ENCODE measurements around the gene CCDC92. TPM values are rescaled to one million over a fixed set of nuclear protein-coding genes. Genes with fewer than 3 reads are reported as not detected.
A peak's percentile ranks its signal among the peaks of the same experiment; 100 is the strongest.

Gene CCDC92
- total RNA-seq, 1 donor from 2014 or later: 22.9 TPM

DNA sequence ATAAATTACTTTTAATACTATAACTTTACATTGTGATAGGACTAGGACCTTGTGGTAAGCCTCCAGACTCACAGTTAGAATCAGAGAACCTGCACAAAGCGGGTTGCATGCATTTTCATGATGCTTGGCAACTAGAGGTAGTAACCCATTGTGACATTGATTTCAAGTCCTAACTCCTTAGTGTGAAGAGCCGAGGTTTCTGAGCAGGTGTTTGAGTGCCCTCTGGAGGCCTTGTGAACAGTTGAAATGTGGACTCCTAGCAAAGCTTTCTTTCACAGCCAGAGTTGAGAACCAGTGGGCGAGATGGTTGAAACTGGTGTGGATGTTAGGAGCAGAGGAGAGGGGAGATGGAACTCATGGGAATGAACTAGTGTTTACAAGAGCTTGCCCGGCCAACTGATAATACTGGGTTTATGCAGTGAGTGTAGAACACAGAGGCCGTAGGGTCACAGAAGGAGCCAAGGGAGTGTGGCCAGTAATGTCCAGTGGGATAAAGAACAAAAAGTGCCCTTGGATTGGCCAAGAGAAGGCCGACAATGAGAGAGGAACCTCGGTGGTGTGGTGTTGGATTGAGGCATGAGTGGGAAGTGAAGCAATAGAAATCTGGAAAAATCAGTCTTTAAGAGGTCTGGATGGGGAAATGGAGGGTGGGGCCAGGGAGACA is 11.3 kb upstream of the CCDC92 start:
- TF ChIP-seq, protein P1, sequence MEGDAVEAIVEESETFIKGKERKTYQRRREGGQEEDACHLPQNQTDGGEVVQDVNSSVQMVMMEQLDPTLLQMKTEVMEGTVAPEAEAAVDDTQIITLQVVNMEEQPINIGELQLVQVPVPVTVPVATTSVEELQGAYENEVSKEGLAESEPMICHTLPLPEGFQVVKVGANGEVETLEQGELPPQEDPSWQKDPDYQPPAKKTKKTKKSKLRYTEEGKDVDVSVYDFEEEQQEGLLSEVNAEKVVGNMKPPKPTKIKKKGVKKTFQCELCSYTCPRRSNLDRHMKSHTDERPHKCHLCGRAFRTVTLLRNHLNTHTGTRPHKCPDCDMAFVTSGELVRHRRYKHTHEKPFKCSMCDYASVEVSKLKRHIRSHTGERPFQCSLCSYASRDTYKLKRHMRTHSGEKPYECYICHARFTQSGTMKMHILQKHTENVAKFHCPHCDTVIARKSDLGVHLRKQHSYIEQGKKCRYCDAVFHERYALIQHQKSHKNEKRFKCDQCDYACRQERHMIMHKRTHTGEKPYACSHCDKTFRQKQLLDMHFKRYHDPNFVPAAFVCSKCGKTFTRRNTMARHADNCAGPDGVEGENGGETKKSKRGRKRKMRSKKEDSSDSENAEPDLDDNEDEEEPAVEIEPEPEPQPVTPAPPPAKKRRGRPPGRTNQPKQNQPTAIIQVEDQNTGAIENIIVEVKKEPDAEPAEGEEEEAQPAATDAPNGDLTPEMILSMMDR (conservative IDR thresholded peaks at IDR 0.05): peak; percentile 74
- H3K4me3 Mint-ChIP-seq: no peak overlapping the region
- peaks cover 47% of the 10 kb centered on the region for H3K4me1 Mint-ChIP-seq (ENCODE audit: unreplicated experiment)
- no peaks in the 10 kb centered on the region for H3K9me3 Mint-ChIP-seq
- H3K27me3 Mint-ChIP-seq: no peaks in the 10 kb centered on the region
- peak overlapping the region; percentile 31 for H3K27ac Mint-ChIP-seq
- H3K36me3 Mint-ChIP-seq: peaks cover 21% of the 10 kb centered on the region
- no peak for DNase-seq (ENCODE audit: extremely low spot score, unreplicated experiment)

DNA sequence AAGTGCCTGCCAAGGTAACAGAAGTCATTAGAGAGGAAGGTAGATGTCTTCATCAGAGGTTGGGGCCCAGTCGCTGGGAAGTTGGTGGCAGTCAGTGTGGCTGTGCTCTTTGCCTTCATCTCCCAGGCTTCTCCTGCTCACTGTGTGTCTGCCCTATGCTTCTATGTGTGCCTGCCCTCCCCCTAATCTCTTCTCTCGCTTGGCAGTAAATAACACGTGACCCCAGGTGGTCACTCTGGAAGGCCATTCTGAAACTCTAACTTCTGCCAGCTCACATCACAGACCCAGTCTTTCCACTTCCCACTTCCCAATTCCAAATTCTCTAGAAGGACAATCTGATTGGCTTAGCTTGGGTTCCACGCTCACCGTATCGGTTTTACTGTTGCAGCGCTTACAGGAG is 9.6 kb upstream of the CCDC92 start:
- H3K27me3 Mint-ChIP-seq: no peaks in the 10 kb centered on the region
- H3K9me3 Mint-ChIP-seq: no peaks in the 10 kb centered on the region
- no peak overlapping the region for H3K27ac Mint-ChIP-seq
- DNase-seq (ENCODE audit: extremely low spot score, unreplicated experiment): no peak
- H3K36me3 Mint-ChIP-seq: peaks cover 17% of the 10 kb centered on the region
- no peak overlapping the region for H3K4me3 Mint-ChIP-seq
- H3K4me1 Mint-ChIP-seq (ENCODE audit: unreplicated experiment): peaks cover 47% of the 10 kb centered on the region
- TF ChIP-seq, protein P1 (conservative IDR thresholded peaks at IDR 0.05): no peak

DNA sequence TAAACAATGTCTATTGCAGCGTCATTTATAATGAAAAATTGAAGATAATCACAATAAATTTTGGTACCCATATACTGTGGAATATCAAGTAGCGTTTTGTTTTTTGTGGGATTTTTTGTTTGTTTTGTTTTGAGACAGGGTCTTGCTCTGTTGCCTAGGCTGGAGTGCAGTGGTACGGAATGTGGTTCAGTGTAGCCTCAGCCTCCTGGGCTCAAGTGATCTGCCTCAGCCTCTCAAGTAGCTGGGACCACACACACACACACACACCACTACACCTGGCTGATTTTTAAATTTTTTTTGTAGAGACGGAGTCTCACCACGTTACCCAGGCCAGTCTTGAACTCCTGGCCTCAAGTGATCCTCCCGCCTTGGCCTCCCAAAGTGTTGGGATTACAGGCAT is 6.9 kb upstream of the CCDC92 start:
- peaks cover 44% of the 10 kb centered on the region for H3K4me1 Mint-ChIP-seq (ENCODE audit: unreplicated experiment)
- no peaks in the 10 kb centered on the region for H3K9me3 Mint-ChIP-seq
- peaks cover 27% of the 10 kb centered on the region for H3K36me3 Mint-ChIP-seq
- no peak for DNase-seq (ENCODE audit: extremely low spot score, unreplicated experiment)
- no peak overlapping the region for H3K4me3 Mint-ChIP-seq
- H3K27ac Mint-ChIP-seq: no peak overlapping the region
- TF ChIP-seq, protein P1 (conservative IDR thresholded peaks at IDR 0.05): no peak
- H3K27me3 Mint-ChIP-seq: no peaks in the 10 kb centered on the region

DNA sequence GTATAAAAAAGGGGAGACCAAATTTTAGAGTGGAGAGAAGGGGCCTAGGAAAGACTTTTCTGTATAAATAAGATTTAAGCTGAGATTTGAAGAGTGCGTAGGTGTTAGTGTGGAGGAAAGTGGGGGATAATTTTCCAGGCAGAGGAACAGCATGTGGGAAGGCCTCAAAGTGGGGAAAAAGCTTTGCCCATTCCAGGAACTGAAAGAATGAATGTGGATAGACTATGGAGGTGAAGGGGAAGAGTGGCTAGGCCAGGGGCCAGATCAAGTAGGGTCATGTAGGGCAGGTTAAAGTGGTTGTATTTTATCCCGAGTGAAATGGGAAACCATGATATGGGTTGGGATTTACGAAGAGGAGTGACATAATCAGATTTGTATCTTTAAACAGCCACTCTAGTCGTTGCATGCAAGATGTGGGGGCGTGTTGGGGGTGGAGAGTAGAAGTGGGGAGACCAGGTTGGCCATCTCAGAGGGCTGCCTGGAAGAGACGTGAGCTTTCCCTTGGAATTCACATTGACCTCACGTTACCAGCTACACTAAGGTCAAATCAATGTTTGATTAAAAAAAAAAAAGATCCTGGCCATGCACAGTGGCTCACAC is 3.7 kb upstream of the CCDC92 start:
- Mint-ChIP-seq H3K27ac (peak overlapping the region; percentile 2), H3K4me1 (ENCODE audit: unreplicated experiment) (peaks cover 30% of the 10 kb centered on the region), H3K4me3 (peak overlapping the region; percentile 20), H3K9me3 (no peaks in the 10 kb centered on the region), H3K27me3 (no peaks in the 10 kb centered on the region), H3K36me3 (peaks cover 32% of the 10 kb centered on the region)
- TF ChIP-seq, protein P1 (conservative IDR thresholded peaks at IDR 0.05): no peak
- no peak for DNase-seq (ENCODE audit: extremely low spot score, unreplicated experiment)

DNA sequence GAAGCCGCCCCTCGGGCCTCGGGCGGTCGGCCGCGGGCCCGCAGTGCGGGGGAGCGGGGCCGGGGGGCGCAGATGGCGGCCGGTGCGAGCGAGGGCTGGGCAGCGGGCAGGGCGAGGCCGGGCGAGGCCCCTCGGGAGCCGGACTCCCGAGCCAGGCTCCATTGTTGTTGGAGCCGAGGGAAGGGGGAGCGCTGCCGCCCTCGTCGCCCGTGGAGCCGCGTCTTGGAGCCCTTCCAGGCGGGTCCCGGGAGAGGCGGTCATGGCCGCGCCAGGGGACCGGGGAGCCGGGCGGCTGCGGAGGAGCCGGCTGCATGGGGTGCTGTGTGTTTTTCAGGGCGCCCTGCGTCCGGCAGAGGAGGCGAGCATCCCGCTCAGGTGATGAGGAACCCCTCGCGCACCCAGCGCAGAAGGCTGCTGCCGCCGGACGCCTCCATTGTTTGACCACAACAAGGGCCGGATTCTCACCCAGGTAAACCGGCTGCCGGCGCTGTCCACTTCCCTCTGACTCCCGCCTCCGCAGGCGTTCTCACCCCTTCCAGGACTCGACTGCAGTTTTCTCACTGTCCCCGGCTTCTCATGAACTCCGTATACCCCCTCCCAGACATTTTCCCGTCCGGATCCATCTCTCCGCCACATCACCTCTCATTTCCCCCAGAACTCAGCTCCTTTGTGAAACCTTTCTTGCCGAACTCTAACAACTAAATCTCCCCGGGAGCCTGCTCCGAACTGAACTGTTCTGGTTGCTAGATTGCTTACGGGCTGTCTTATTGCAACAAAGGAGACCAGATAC is 1.1 kb upstream of the CCDC92 start:
- no peaks in the 10 kb centered on the region for H3K27me3 Mint-ChIP-seq
- peak overlapping the region; percentile 99 for H3K4me3 Mint-ChIP-seq
- peaks cover 25% of the 10 kb centered on the region for H3K36me3 Mint-ChIP-seq
- H3K27ac Mint-ChIP-seq: peak overlapping the region; percentile 96
- TF ChIP-seq, protein P1 (conservative IDR thresholded peaks at IDR 0.05): no peak
- no peak for DNase-seq (ENCODE audit: extremely low spot score, unreplicated experiment)
- H3K4me1 Mint-ChIP-seq (ENCODE audit: unreplicated experiment): peaks cover 29% of the 10 kb centered on the region
- H3K9me3 Mint-ChIP-seq: no peaks in the 10 kb centered on the region

Measured in type B pancreatic cell (in vitro differentiated cells).